ENCODE measurements around the gene PTPN3. TPM values are rescaled to one million over a fixed set of nuclear protein-coding genes. Genes with fewer than 3 reads are reported as not detected.

The PTPN3 gene
- polyA plus RNA-seq, 1 of the 3 experiments (the other 2 are of a cell fraction) = 7.5 TPM

GRCh38 chr9:109517901-109518377 is 19.8 kb upstream of the PTPN3 start (continued):
- TF ChIP-seq, protein P1, sequence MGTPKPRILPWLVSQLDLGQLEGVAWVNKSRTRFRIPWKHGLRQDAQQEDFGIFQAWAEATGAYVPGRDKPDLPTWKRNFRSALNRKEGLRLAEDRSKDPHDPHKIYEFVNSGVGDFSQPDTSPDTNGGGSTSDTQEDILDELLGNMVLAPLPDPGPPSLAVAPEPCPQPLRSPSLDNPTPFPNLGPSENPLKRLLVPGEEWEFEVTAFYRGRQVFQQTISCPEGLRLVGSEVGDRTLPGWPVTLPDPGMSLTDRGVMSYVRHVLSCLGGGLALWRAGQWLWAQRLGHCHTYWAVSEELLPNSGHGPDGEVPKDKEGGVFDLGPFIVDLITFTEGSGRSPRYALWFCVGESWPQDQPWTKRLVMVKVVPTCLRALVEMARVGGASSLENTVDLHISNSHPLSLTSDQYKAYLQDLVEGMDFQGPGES (IDR thresholded peaks at IDR 0.05; ENCODE audit: low read depth, low read length) = no peak
- TF ChIP-seq TEAD4 (IDR thresholded peaks at IDR 0.05; ENCODE audit: borderline replicate concordance, insufficient read depth) = no peak
- TF ChIP-seq FOSL2 (IDR thresholded peaks at IDR 0.05; ENCODE audit: borderline replicate concordance, low read depth) = no peak
- no peak for TF ChIP-seq FOXJ3 (CRISPR knock-in tag; IDR thresholded peaks at IDR 0.05)
- no peak for TF ChIP-seq MEF2A (IDR thresholded peaks at IDR 0.05; ENCODE audit: borderline replicate concordance, low read depth)

- no peaks in the 10 kb centered on the region for H3K27me3 ChIP-seq (ENCODE audit: insufficient read depth)
- H3K9me3 ChIP-seq = no peaks in the 10 kb centered on the region
- H3K27ac ChIP-seq (ENCODE audit: low read depth in 2 of 2, low read length in 1 of 2) = no peak overlapping the region
- no peak overlapping the region for H2AFZ ChIP-seq (ENCODE audit: low read depth)
- ChIA-PET CTCF (interaction anchor here (1.1 to 1.6 kb wide), 3 partner anchors 63 to 73 kb away, joined by 3 to 4 read pairs (median 4); no protein-coding TSS in a partner anchor), POLR2A (no interaction called here)
- 77% methylated on average over 3 of the region's 3 CpGs for WGBS (ENCODE audit: low lambda C conversion rate)
- H3K36me3 ChIP-seq (replicated peaks in 1 of 2; ENCODE audit: control insufficient read depth in 1 of 2, insufficient read depth in 2 of 2, low read length in 1 of 2) = no peaks in the 10 kb centered on the region
- H3K9me2 ChIP-seq = no peaks in the 10 kb centered on the region
- DNase-seq = no peak
- no peaks in the 10 kb centered on the region for H3K4me1 ChIP-seq (ENCODE audit: control insufficient read depth in 1 of 2, insufficient read depth in 2 of 2, low read depth in 1 of 2, low read length in 1 of 2)
- no peak overlapping the region for H3K9ac ChIP-seq
- no peaks in the 10 kb centered on the region for H3K79me2 ChIP-seq (ENCODE audit: insufficient read depth)
- H3K4me2 ChIP-seq = no peak overlapping the region
- no peak for TF ChIP-seq TAF1 (IDR thresholded peaks at IDR 0.05; ENCODE audit: borderline replicate concordance, low read depth, low read length)
- no peak for TF ChIP-seq USF1 (IDR thresholded peaks at IDR 0.05; ENCODE audit: borderline replicate concordance, low read depth)
- TF ChIP-seq FOXJ3 (CRISPR knock-in tag; IDR thresholded peaks at IDR 0.05) = no peak
- no peak for TF ChIP-seq SMC3 (IDR thresholded peaks at IDR 0.05; ENCODE audit: low read depth, low read length)
- no peak for TF ChIP-seq JUND (IDR thresholded peaks at IDR 0.05)
- TF ChIP-seq EZH2phosphoT487 (IDR thresholded peaks at IDR 0.05; ENCODE audit: borderline replicate concordance, low read depth) = no peak
- TF ChIP-seq FOXM1 (IDR thresholded peaks at IDR 0.05; ENCODE audit: low read depth) = no peak
- TF ChIP-seq YY1 (IDR thresholded peaks at IDR 0.05; ENCODE audit: low read depth) = no peak
- TF ChIP-seq EP300 (IDR thresholded peaks at IDR 0.05; ENCODE audit: borderline replicate concordance in 1 of 2, low read depth in 1 of 2, low read length in 1 of 2) = no peak
- TF ChIP-seq RCOR1 (IDR thresholded peaks at IDR 0.05; ENCODE audit: low read length) = no peak
- no peak for TF ChIP-seq RFX5 (IDR thresholded peaks at IDR 0.05; ENCODE audit: low read length)
- TF ChIP-seq GABPA (IDR thresholded peaks at IDR 0.05; ENCODE audit: low read depth) = no peak
- no peak for TF ChIP-seq MXI1 (IDR thresholded peaks at IDR 0.05; ENCODE audit: low read depth, low read length)
- no peak for TF ChIP-seq FOSL2 (IDR thresholded peaks at IDR 0.05; ENCODE audit: borderline replicate concordance, low read depth)
- no peak for TF ChIP-seq NFIC (IDR thresholded peaks at IDR 0.05; ENCODE audit: borderline replicate concordance)
- TF ChIP-seq, protein P1 (IDR thresholded peaks at IDR 0.05; ENCODE audit: low read depth, low read length) = no peak
- TF ChIP-seq USF2 (IDR thresholded peaks at IDR 0.05; ENCODE audit: borderline replicate concordance, low read depth, low read length) = no peak
- no peak for TF ChIP-seq NRF1 (IDR thresholded peaks at IDR 0.05; ENCODE audit: low read depth, low read length)
- TF ChIP-seq CHD2 (IDR thresholded peaks at IDR 0.05; ENCODE audit: low read length, partially characterized antibody) = no peak
- TF ChIP-seq POLR2AphosphoS5 (IDR thresholded peaks at IDR 0.05; ENCODE audit: low read depth, low read length) = no peak
- no peak overlapping the region for H3K4me3 ChIP-seq (ENCODE audit: low read depth in 2 of 2, low read length in 1 of 2)
- H3F3A ChIP-seq (replicated peaks; ENCODE audit: insufficient read depth) = no peaks in the 10 kb centered on the region
- H4K20me1 ChIP-seq (ENCODE audit: insufficient read depth) = no peaks in the 10 kb centered on the region
These were observed 15.8 kb upstream of the PTPN3 start for GRCh38 chr9:109513871-109514270.
